HUES48 (cell line): ENCODE results near the gene GRIN3A.

Experiments used
- H3K27ac ChIP-seq: one replicate; pipeline ENCODE4 v1.7.0; 2013; ENCODE audit warnings: low read depth, low read length, inconsistent platforms
- H3K27me3 ChIP-seq: 2 replicates; pipeline ENCODE4 v1.6.1; 2013; ENCODE audit warnings: mild to moderate bottlenecking, low read length; ENCODE audit not compliant: control insufficient read depth, insufficient read depth
- H3K36me3 ChIP-seq: 2 replicates; pipeline ENCODE4 v1.6.1; 2013; ENCODE audit warnings: low read length; ENCODE audit not compliant: control insufficient read depth, insufficient read depth
- H3K4me1 ChIP-seq: 2 replicates; pipeline ENCODE4 v1.6.1; 2013; ENCODE audit warnings: mild to moderate bottlenecking, low read length; ENCODE audit not compliant: control insufficient read depth, insufficient read depth
- H3K4me3 ChIP-seq: 2 replicates; pipeline ENCODE4 v1.5.1; 2013; ENCODE audit warnings: mild to moderate bottlenecking, low read depth, low read length
- H3K9ac ChIP-seq: 2 replicates; pipeline ENCODE4 v1.6.1; 2013; ENCODE audit warnings: mild to moderate bottlenecking, low read depth, low read length, moderate library complexity
- H3K9me3 ChIP-seq: 2 replicates; pipeline ENCODE4 v1.6.1; 2013; ENCODE audit warnings: low read length; ENCODE audit not compliant: control insufficient read depth, insufficient read depth

GRIN3A gene

GRCh38 chr9:101543098-101543735, 195.2 kb downstream of the GRIN3A start:
- Histone ChIP-seq H3K27ac (no peak overlapping the region), H3K27me3 (no peaks in the 10 kb centered on the region), H3K36me3 (peaks cover 85% of the 10 kb centered on the region), H3K4me1 (no peaks in the 10 kb centered on the region), H3K9me3 (no peaks in the 10 kb centered on the region), H3K4me3 (no peak overlapping the region), H3K9ac (no peak overlapping the region)

GRCh38 chr9:101540069-101540468, 198.4 kb downstream of the GRIN3A start:
- Histone ChIP-seq H3K4me1 (no peaks in the 10 kb centered on the region), H3K36me3 (peaks cover 83% of the 10 kb centered on the region), H3K9me3 (no peaks in the 10 kb centered on the region), H3K27ac (no peak overlapping the region), H3K4me3 (no peak overlapping the region), H3K27me3 (no peaks in the 10 kb centered on the region), H3K9ac (no peak overlapping the region)

GRCh38 chr9:101536938-101537337, 201.5 kb downstream of the GRIN3A start:
- H3K9ac ChIP-seq: no peak overlapping the region
- no peak overlapping the region for H3K27ac ChIP-seq
- H3K36me3 ChIP-seq: peaks cover 63% of the 10 kb centered on the region
- H3K9me3 ChIP-seq: no peaks in the 10 kb centered on the region
- H3K4me1 ChIP-seq: peaks cover 6% of the 10 kb centered on the region
- no peak overlapping the region for H3K4me3 ChIP-seq
- no peaks in the 10 kb centered on the region for H3K27me3 ChIP-seq

GRCh38 chr9:101536351-101536750, 202.1 kb downstream of the GRIN3A start:
- H3K4me3 ChIP-seq: no peak overlapping the region
- H3K9me3 ChIP-seq: no peaks in the 10 kb centered on the region
- H3K36me3 ChIP-seq: peaks cover 57% of the 10 kb centered on the region
- H3K27me3 ChIP-seq: no peaks in the 10 kb centered on the region
- H3K4me1 ChIP-seq: peaks cover 6% of the 10 kb centered on the region
- no peak overlapping the region for H3K27ac ChIP-seq
- H3K9ac ChIP-seq: no peak overlapping the region

GRCh38 chr9:101533334-101534204, 204.9 kb downstream of the GRIN3A start, which contains the start of gene RNF20:
Gene RNF20, plus strand, starts transcription at chr9:101533853. Its CDS starts 1,571 bp downstream, at chr9:101535424.
- H3K4me1 ChIP-seq: peaks cover 6% of the 10 kb centered on the region
- H3K27me3 ChIP-seq: no peaks in the 10 kb centered on the region
- H3K27ac ChIP-seq: peak within 1 kb of the TSS; percentile 98
- H3K9ac ChIP-seq: peak within 1 kb of the TSS; percentile 88
- no peaks in the 10 kb centered on the region for H3K9me3 ChIP-seq
- H3K36me3 ChIP-seq: peaks cover 31% of the 10 kb centered on the region
- H3K4me3 ChIP-seq: peak within 1 kb of the TSS; percentile 96

- H3K27me3 ChIP-seq: no peaks in the 10 kb centered on the region
- no peak overlapping the region for H3K4me3 ChIP-seq
- no peak overlapping the region for H3K27ac ChIP-seq
- H3K4me1 ChIP-seq: peaks cover 6% of the 10 kb centered on the region
- no peaks in the 10 kb centered on the region for H3K9me3 ChIP-seq
- no peaks in the 10 kb centered on the region for H3K36me3 ChIP-seq
- H3K9ac ChIP-seq: no peak overlapping the region
These were observed 208.3 kb downstream of the GRIN3A start for GRCh38 chr9:101530076-101530711.

- H3K27ac ChIP-seq: no peak overlapping the region
- H3K4me3 ChIP-seq: no peak overlapping the region
- H3K9me3 ChIP-seq: no peaks in the 10 kb centered on the region
- no peaks in the 10 kb centered on the region for H3K27me3 ChIP-seq
- no peak overlapping the region for H3K9ac ChIP-seq
- H3K36me3 ChIP-seq: no peaks in the 10 kb centered on the region
- H3K4me1 ChIP-seq: peaks cover 12% of the 10 kb centered on the region
These were observed 210.4 kb downstream of the GRIN3A start for GRCh38 chr9:101528015-101528414.

- Histone ChIP-seq H3K36me3 (no peaks in the 10 kb centered on the region), H3K27ac (no peak overlapping the region), H3K27me3 (no peaks in the 10 kb centered on the region), H3K4me1 (peaks cover 8% of the 10 kb centered on the region), H3K9ac (no peak overlapping the region), H3K4me3 (no peak overlapping the region), H3K9me3 (no peaks in the 10 kb centered on the region)
These were observed 211.4 kb downstream of the GRIN3A start for GRCh38 chr9:101527066-101527465.

- H3K9me3 ChIP-seq: no peaks in the 10 kb centered on the region
- H3K27ac ChIP-seq: no peak overlapping the region
- no peak overlapping the region for H3K4me3 ChIP-seq
- H3K4me1 ChIP-seq: peaks cover 8% of the 10 kb centered on the region
- no peak overlapping the region for H3K9ac ChIP-seq
- no peaks in the 10 kb centered on the region for H3K27me3 ChIP-seq
- H3K36me3 ChIP-seq: no peaks in the 10 kb centered on the region
These were observed 214.1 kb downstream of the GRIN3A start for GRCh38 chr9:101524371-101524770.
